Lower leg skin (tissue), 4 donors: ENCODE measurements around the gene SLC25A20. TPM values are rescaled to one million over a fixed set of nuclear protein-coding genes. Genes with fewer than 3 reads are reported as not detected.
A peak's percentile ranks its signal among the peaks of the same experiment; 100 is the strongest.

Experiments
- DNase-seq, 2 donors: peaks; one replicate each; pipeline ENCODE4 v3.0.0-alpha.2; 2019; ENCODE audit warnings: low spot score in 2 of 2
- H3K4me3 ChIP-seq: fragments of 200-600 bp; sonication (generic); 2 replicates; pipeline ENCODE4 v1.5.1; 2017; ENCODE audit warnings: mild to moderate bottlenecking, low read depth; ENCODE audit not compliant: poor library complexity, severe bottlenecking
- CTCF ChIP-seq, 3 donors: fragments of 450-650 bp; IDR thresholded peaks; one replicate each; pipeline ENCODE4 v1.5.1; 2016; ENCODE audit warnings: antibody characterized with exemption in 3 of 3, mild to moderate bottlenecking in 3 of 3, moderate library complexity in 2 of 3
- POLR2A ChIP-seq, 2 donors: fragments of 450-650 bp; IDR thresholded peaks; one replicate each; pipeline ENCODE4 v1.6.1; 2016 to 2017; ENCODE audit warnings: antibody characterized with exemption in 2 of 2, mild to moderate bottlenecking in 1 of 2, moderate library complexity in 1 of 2
- WGBS, 2 donors: methylation state at CpG; one replicate each; pipeline ENCODE4 v1.1.5; 2018; 5-methylcytosine and 5-hydroxymethylcytosine counted together
- intact Hi-C: fragments of 100-400 bp; cut with DNase I; formaldehyde crosslinking; loops from one replicate; pipeline ENCODE4 v1.15.0; 2023; ENCODE audit warnings: low total_unique reads
- total RNA-seq, 4 donors: library from RNA; depleted of rRNA; stranded (reverse); fragments of >200 nt; gene quantifications; one replicate each; pipeline ENCODE4 v1.1.0, GENCODE V29; 2016

The SLC25A20 gene
- total RNA-seq, 4 donors from 2014 or later, result 11.4 to 46.3 (median 20.4) TPM

- DNase-seq, result peak in 1 of 2 donors; percentile 25
- intact Hi-C loops, result no loop called here
- H3K4me3 ChIP-seq, result no peak overlapping the region
- 49 to 73% methylated on average over 2 of the region's 2 CpGs for WGBS, 2 donors
- TF ChIP-seq POLR2A (IDR thresholded peaks at IDR 0.05) (no peak), CTCF (IDR thresholded peaks at IDR 0.05) (no peak)
These were observed 72.2 kb downstream of the SLC25A20 start for GRCh38 chr3:48826451-48826850.

- WGBS, 2 donors, result 75 to 96% methylated on average over 2 of the region's 2 CpGs
- TF ChIP-seq CTCF (IDR thresholded peaks at IDR 0.05), result no peak
- TF ChIP-seq POLR2A (IDR thresholded peaks at IDR 0.05), result no peak
- H3K4me3 ChIP-seq, result no peak overlapping the region
- no peak for DNase-seq
- intact Hi-C loops, result no loop called here
These were observed 77.9 kb downstream of the SLC25A20 start for GRCh38 chr3:48820612-48821324.

- WGBS, 2 donors, result 94 to 96% methylated on average over 7 of the region's 7 CpGs
- intact Hi-C loops, result no loop called here
- TF ChIP-seq POLR2A (IDR thresholded peaks at IDR 0.05) (no peak), CTCF (IDR thresholded peaks at IDR 0.05) (no peak)
- peak in 1 of 2 donors; percentile 48 for DNase-seq
- H3K4me3 ChIP-seq, result no peak overlapping the region
These were observed 79.2 kb downstream of the SLC25A20 start for GRCh38 chr3:48819234-48820221.

GRCh38 chr3:48811524-48811923, 87.2 kb downstream of the SLC25A20 start:
- WGBS, 2 donors, result 69 to 79% methylated on average over 3 of the region's 3 CpGs
- no peak for DNase-seq
- no peak overlapping the region for H3K4me3 ChIP-seq
- intact Hi-C loops, result no loop called here
- TF ChIP-seq POLR2A (IDR thresholded peaks at IDR 0.05) (no peak), CTCF (IDR thresholded peaks at IDR 0.05) (no peak)

Other genes starting within 250 kb of the SLC25A20 start
- 1 to 10 TPM in 2 of 4 donors, under 1 TPM in 2; 0.59 to 4.7 (median 1.2) TPM for gene CELSR3, start 236.0 kb downstream of the SLC25A20 start, total RNA-seq
- 10 to 100 TPM; 32.0 to 51.0 (median 41.1) TPM for gene NCKIPSD, start 213.0 kb downstream of the SLC25A20 start, total RNA-seq
- 100 to 1,000 TPM; 142 to 304 (median 187) TPM for gene IP6K2, start 181.7 kb downstream of the SLC25A20 start, total RNA-seq
- 10 to 100 TPM; 25.4 to 53.2 (median 29.3) TPM for gene PRKAR2A, start 51.0 kb downstream of the SLC25A20 start, total RNA-seq
- 10 to 100 TPM; 41.5 to 75.7 (median 69.1) TPM for gene ARIH2, start 20.0 kb upstream of the SLC25A20 start, total RNA-seq
- gene P4HTM, start 91.4 kb upstream of the SLC25A20 start, total RNA-seq, result 10 to 100 TPM; 23.4 to 41.9 (median 36.0) TPM
- 10 to 100 TPM; 39.5 to 86.9 (median 49.8) TPM for gene WDR6, start 108.5 kb upstream of the SLC25A20 start, total RNA-seq
- 10 to 100 TPM; 51.5 to 78.4 (median 62.1) TPM for gene DALRD3, start 119.7 kb upstream of the SLC25A20 start, total RNA-seq
- 10 to 100 TPM; 24.2 to 85.9 (median 65.0) TPM for gene NDUFAF3, start 123.2 kb upstream of the SLC25A20 start, total RNA-seq
- gene IMPDH2, start 130.5 kb upstream of the SLC25A20 start, total RNA-seq, result 100 to 1,000 TPM; 205 to 275 (median 222) TPM
- 100 to 1,000 TPM in 1 of 4 donors, 10 to 100 TPM in 3; 72.4 to 106 (median 84.2) TPM for gene QRICH1, start 195.2 kb upstream of the SLC25A20 start, total RNA-seq
- 100 to 1,000 TPM; 229 to 459 (median 321) TPM for gene QARS1, start 205.9 kb upstream of the SLC25A20 start, total RNA-seq
- gene USP19, start 221.9 kb upstream of the SLC25A20 start, total RNA-seq, result 100 to 1,000 TPM in 1 of 4 donors, 10 to 100 TPM in 3; 71.6 to 151 (median 77.4) TPM
- gene LAMB2, start 234.2 kb upstream of the SLC25A20 start, total RNA-seq, result 100 to 1,000 TPM; 312 to 485 (median 356) TPM